Hindlimb muscle (tissue), 1 donor: ENCODE results near the gene FNBP1. TPM values are rescaled to one million over a fixed set of nuclear protein-coding genes. Genes with fewer than 3 reads are reported as not detected.
"Not testable (repeated sequence)": the region's sequence is repeated elsewhere in the genome, so short reads cannot be mapped to it uniquely, and the experiment has no call there.

Experiments used
- DNase-seq: peaks from one replicate; pipeline ENCODE4 v3.0.0-alpha.2; 2013
- polyA plus RNA-seq: library from polyadenylated mRNA; unstranded; fragments of 120-200 nt; gene quantifications from one replicate; pipeline ENCODE4 v1.2.1, GENCODE V29; 2013; ENCODE audit not compliant: insufficient read length

Gene FNBP1
- polyA plus RNA-seq, 1 donor, result 19.8 TPM

DNA sequence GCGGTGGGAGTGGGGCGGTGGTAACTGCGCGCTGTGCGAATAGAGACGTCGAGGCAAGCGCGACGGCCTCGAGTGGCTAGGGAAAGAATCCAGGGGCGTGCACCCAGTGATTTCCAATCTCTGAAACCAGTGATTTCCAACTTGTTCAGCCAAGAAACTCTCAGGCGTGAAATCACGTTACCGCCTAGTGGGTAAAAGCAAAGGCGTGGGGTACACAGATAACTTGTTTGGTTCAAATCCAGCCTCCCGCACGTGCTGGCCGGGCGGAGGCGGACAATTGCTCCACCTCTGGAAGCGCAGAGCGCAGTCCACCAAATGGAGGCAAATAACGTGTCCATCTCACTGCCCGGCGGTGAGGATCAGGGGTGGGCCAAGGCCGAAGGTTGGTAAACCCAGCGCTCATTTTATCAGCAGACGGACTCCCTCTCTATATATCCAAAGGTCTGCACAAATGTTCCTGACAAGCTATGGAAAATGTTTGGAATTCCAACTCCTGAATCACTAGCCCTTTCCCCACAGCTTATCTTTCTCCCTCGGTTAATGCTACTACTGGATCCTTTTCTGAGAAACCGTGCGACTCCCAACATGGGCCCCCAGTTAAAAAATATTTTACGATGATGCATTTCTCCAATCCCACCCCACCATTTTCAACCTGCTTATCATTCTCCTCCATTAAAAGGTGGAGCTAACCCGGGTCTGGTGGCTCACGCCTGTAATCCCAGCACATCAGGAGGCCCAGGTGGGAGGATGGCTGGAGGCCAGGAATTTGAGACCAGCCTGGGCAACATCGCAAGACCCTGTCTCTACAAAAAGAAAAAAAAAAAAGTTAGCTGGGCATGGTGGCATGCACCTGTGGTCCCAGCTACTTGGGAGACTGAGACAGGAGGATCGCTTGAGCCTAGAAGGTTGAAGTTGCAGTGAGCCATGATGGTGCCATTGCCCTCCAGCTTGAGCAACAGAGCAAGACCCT lies 950 bp upstream of the FNBP1 start:
- peak; percentile 69 for DNase-seq

DNA sequence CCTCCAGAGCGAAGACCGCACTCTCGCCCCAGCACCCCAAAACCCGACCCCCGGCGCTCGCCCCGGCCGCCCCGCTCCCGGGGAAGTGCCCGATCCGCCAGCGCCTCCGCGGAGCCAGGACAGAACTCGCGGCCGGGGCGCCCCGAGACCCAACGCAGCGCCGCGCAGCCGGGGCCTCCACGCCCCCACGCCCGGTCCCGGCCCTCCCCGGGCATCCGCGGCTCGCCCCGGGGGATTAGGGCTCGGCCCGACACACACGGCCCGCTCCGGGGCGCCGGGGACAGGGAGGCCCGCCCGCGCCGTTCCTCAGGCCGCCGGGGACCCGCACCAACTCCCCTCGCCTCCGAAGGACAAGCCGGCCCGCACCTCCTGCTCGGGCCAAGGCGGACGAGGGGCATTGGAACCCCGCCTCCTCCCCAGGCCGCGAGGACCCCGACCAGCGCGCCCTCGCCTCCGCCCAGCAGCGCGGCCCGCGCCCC lies 544 bp downstream of the FNBP1 start:
- DNase-seq, result no peak

DNA sequence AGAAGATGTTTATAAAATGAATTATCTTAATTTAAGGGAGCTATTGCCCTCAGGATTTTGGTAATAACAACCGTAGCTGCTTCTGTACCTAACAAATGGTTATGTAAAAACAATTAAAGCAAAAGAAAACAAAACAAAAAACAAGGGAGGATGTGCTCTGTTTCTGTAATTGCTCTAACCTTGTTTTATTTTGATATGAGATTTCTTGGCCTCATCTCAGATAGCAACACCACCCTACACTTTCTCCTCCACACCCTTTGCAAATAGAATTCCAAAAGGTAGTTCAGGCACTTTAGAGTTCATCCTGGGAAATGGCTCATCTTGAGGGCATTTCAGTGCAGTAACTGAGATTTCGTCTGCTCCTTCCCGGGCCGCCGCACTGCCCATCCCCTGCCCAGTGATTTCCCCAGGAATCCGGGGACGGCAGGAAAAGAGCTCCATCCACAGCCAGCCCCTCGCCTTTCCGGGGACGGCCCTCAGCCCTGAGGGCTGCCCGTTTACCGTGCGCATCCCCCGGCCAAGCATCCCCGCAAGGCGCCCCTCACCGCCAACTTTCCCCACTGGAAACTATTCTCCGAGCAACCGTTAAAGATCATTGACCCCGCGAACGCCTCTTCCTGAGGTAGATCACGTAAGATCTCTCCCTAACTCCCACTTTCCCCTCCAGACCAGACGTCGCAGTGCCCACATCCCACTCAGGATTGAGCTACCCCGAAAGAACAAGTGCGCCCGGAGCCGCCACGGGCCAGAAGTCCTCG lies 1.2 kb downstream of the FNBP1 start:
- DNase-seq, result peak; percentile 26

DNA sequence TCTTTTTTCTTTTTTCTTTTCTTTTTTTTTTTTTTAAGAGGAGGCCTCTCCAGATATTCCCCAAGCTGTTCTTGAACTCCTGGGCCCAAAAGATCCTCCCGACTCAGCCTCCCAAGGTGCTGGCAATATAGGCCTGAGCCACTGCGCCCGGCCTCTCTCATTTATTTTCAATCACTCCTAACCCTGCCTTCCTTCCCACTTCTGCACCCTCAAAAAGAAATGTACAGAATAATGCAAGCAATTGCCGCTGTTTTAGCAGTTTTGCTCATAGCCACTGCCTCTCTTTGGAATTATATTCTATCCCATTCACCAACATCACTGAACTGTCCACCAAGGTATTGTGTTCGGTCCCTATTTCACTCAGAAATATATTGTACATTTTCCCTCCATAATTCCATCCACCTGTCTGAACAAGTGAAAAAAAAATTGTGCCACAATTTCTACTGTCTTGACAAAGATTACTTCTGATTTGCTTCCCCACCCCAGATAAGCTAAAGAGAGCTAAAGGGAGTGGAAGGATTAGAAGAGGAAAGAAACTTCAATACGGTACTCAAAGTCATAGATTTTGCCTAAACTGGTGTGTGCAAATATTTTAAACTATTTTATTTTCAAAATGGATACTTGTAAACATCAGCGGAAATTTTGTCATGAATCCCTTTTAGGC lies 1.9 kb downstream of the FNBP1 start:
- DNase-seq, result no peak

DNA sequence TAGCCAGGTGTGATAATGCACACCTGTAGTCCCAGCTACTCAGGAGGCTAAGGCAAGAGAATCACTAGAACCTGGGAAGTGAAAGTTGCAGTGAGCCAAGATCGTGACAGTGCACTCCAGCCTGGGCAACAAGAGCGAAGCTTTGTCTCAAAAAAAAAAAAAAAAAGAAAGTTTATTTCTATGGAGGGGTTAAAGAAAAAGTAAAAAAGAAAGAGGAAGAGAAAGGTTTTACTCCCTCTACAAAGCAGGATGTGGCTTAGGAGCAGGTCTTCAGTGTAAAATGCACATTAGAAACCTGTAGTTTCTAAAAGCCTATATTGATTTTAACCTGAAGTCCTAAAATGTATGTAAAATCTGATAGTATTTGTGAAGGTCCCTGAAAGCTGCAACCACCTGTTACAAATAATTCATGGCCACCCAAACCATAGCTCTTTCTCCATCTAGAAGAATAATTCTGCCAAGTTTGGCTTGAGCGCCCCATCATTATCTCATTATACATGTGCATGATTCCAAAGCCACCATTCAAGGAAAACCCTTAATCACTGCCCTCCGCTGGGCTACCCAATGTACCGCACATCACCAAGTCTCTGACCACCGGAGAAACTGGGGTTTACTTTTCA lies 3.4 kb downstream of the FNBP1 start:
- DNase-seq, result no peak

DNA sequence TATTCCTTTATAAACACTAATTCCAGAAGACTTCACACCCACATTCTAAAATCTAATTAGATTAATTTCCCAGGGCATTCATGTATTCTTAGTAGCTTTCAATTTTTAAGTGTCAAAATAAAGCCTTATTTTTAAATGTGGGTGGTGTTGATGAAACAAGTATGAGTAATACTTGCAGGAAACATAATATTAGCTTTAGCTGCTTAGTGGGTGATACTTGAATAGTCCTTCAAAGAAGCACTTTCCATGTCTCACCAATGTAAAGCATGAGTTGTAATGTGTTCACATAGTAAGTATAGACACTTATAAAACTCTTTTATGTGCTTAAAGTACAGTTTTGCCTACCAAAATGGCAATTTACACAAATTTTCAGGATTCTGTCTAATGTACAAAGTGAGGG lies 6.9 kb downstream of the FNBP1 start:
- no peak for DNase-seq

DNA sequence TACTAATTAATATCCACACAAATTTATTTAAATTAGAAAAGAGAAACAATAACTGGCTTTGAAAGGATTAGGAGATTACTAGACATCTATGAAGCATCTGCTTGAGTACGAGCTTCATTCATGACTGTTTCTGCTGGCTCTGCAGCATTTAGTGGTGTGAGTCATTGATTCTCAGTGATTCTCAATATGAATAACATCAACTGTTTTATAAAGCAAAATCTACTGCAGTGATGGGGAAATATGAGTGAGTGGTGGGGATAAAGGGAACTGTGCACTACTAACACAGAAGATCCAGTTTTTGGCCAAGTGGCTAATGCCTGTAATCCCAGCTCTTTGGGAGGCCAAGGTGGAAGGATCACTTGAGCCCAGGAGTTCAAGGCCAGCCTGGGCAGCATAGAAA lies 8.4 kb downstream of the FNBP1 start:
- no peak for DNase-seq

DNA sequence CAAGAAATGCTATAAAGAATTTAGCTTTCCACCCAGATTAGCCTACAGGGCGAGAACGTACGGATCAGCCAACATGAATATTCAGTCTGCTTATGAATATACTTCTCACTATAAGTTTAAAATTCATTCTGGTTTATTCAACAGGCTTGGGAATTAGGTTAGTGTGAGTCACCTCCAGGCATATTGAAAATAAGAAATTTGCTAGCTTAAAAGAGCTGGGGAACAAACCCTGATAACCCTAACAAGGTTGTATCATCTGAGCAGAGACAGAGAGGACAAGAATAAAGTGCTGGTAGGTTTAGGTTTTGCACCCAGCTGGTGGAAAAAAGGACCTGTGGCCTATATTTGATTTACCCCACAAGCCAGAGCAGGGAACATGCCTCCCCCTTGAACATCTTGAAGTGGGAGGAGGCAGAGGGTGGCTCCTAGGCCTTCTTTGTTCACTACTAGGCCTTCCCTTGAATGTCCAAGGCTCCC lies 12.3 kb downstream of the FNBP1 start:
- DNase-seq, result no peak

DNA sequence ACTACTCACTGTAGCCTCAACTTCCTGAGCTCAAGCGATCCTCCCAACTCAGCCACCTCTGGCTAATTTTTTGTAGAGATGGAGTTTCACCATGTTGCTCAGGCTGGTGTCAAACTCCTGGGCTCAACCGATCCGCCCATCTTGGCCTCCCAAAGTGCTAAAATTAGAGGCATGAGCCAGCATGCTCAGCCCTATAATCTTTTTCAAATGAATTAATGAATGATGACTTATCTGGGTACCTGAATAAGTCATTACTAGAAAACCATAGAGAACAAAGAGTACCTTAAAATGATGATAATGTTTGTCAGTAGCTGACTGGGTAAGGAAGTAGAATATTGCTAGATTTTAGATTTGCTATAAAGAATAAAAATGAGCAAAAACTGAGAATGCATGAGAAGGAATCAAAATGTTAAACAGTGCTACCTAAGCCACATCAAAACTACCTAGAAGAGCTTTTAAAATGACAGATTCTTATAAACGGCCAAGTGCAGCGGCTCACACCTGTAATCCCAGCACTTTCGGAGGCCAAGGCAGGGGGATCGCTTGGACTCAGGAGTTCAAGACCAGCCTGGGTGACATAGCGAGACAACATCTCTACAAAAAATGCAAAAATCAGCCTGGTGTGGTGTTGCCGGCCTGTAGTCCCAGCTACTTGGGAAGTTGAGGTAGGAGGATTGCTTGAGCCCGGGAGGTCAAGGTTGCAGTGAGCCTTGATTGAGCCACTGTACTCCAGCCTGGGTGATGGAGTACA lies 13.6 kb downstream of the FNBP1 start:
- DNase-seq, result no peak

DNA sequence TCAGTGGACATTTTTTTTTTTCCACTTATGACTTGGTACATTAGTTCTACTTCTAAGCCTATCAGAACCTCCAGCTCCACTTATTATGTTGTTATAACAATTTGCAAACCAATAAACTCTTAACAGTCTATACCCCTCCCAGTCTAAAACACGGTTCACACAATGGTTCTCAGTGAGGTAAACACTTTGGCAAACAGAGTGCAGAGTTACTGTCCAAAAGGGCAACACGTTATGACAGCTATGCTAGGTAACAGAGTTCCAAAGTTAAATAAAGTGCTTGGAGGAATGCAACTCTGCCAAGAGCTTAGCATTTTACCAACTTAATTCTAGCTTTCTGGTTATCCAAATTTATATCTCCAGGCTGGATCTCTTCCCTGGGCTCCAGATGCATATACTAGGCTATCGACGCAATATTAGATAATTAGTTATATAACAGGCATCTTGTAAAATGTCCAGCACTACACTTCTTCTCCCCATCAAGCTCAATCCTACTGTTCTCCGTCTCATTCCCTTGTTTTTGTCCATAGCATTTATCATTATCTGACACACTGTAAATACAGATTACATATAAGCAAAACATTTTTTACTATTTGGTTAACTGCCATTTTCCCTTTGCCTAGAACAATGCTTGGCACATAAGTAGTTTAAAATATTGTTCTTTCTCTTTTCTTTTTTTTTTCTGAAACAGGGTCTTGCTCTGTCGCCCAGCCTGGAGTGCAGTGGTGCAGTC lies 14.3 kb downstream of the FNBP1 start:
- DNase-seq, result no peak

DNA sequence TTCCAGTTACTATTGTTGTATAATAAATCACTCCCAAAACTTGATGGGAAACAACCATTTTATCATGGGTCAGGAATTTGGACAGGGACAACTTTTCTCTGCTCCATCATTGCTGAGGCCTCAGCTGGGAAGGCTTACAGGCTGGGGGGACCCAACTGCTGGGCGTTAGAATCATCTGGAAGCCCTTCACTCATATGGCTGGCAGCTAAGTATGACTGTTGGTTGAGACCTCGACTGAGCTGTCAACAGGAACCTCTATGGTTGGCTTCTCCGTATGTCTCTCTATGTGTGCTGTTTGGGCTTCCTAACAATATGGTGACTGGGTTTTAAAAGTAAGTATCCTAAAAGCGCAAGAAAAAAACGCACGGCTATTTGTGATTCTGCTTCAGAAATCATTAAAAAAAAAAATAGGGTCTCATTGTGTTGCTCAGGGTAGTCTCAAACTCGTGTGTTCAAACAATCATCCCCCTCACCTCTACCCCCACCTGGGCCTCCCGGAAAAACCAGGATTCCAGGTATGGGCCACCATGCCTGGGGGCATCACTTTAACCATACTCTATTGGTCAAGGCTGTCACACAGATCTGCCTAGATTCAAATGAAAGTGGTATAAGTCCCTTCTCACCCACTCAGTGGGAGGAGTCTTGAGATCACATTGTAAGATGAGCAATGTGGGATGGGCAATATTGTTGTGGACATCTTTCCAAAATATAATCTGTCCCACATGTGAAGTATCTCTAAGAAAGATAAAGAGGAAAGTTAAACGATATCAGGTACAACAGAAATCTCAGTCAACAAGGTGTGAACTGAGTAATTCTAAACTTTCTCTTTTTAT lies 15.2 kb downstream of the FNBP1 start:
- DNase-seq, result no peak

DNA sequence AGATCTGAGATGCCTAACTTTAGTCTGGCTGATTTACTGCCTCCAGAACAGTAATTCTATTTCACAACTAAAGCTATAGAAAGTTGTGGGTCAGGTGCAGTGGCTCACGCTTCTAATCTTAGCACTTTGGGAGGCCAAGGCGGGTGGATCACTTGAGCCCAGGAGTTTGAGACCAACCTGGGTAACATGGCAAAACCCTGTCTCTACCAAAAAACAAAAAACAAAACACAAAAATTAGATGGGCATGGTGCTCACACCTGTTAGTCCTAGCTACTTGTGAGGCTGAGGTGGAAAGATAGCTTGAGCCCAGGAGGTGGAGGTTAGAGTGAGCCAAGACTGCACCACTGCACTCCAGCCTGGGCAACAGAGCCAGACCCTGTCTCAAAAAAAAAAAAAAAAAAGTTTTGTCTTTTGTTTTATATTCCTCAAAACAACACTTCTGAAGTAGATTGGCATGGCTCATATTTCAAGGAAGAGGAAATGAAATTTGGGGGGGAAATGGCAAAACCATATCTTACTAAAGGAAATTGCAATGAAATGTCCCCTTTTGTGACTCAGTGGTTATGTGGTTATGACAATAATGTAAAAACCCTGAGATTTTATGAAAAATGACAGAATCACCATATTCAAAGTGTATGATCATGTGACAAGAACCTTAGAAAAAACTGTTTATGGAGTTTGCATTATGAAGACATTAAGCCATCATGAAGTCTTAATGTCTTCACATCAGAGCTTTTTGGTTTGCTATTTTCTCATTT lies 16.2 kb downstream of the FNBP1 start:
- DNase-seq, result no peak

DNA sequence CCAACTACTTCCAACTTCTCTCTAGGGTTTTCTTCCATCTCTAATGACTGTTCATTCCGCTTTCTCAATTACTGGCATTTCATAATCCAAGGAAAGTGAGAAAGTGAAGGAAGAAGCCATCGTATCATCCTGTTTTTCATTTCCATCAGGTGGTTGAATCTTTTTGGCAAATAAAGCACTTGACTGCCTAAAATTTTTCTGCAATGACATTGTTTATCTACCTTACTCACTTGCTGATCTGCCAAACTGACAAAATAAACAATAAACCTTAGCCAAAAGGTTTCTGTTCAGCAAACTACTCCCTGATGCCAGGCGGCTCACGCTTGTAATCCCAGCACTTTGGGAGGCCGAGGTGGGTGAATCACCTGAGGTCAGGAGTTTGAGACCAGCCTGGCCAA lies 18.4 kb downstream of the FNBP1 start:
- no peak for DNase-seq

DNA sequence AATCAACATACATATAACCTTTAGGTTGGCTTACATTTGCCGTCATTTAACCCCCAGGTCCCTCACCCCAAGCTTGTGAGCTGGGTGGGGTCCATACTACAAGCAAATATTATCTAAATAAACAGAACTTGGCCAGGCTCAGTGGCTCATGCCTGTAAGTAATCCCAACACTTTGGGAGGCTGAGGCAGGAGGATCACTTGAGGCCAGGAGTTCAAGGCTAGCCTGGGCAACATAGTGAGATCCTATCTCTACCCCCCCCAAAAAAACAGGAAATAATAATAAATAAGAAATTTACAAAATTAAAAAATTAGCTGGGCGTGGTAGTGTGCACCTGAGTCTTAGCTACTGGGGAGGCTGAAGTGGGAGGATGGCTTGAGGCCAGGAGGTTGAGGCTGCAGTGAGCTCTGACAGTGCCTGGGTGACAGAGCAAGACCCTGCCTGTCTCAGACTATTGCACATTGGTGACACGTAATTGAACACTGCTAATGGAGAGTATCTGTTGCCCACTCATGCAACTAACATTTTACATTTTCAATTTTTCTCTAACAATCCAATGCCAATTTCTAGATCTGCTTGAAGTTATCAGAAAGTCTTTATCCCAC lies 18.9 kb downstream of the FNBP1 start:
- DNase-seq, result no peak

DNA sequence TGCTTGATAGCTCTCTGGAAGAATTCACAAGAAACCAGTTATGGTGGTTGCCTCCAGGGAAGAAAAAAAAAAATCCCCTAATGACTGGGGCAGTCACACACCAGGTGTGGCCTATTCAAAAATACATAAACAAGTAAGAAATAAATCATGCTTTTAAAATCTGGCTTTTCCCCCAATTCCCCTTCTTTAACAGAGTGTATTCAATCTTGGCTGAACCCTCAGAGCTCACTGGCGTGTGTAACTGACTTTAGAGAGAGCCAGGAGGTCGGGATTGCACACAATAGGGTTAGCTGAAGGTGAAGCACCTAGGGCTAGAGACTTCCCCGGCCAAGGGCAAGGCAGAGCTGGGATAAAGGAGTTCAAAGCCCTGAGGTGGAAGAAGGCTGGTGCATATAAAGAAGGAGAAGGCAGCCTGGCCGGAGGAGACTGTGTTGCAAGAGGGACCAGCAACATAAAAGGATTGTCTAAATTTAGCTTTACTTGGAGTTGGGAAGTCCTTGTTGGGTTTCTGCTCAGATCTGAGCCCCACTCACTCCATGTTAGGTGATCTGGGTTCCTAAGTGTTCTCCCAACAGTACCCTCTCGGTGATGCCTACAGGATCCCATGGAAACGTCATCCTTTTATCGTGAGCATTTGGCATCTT lies 19.7 kb downstream of the FNBP1 start:
- DNase-seq, result no peak

DNA sequence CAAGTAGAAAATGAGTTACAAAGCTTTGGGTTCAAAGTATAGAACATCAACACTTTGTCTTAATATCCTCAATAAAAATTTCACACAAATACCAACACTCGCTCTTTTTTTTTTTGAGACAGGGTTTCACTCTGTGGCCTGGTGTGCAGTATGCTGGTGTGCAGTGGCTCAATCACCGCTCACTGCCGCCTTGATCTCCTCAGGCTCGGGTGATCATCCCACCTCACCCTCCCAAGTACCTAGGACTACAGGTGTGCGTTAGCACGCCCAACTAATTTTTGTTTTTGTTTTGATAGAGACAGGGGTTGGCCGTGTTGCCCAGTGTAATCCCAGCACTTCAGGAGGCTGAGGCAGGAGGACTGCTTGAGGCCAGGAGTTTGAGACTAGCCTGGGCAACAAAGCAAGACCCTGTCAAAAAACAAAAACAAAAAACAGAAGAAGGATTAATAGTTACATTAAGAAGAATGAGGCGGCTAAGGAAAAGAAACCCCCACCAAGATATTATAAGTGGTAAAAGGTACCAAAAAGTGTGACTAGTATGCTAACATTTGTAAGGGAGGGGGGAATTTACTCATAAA lies 20.3 kb downstream of the FNBP1 start:
- DNase-seq, result no peak

DNA sequence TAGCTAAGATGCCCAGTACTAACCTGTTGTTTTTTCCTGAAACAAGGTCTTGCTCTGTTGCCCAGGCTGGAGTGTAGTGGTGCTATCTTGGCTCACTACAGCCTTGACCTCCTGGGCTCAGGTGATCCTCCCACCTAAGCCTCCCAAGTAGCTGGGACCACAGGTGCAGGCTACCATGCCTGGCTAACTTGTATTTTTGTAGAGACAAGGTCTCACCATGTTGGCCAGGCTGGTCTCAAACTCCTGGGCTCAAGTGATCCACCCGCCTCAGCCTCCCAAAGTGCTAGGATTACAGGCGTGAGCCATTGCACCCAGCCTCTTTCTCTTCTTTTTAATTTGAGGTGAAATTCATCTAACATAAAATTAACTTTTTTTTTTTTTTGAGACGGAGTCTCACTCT lies 21.1 kb downstream of the FNBP1 start:
- not testable (repeated sequence) for DNase-seq

DNA sequence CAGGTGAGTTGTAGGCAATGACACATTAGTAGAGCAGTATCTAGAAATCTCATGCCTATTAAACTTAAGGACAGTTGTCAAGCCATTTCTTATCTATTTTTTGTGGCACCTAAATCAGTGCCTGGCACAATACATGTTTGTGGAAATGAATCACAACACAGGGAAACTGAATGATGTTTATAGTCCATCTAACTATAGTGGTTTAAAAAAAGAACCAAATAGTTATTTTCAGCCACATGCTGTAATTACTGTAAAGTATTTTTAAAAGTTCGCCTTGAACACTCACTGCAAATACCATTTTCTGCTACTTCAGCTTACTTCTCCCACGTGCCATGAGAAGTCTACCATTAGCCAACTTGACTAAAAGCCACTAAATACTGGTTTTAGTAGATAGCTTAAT lies 21.9 kb downstream of the FNBP1 start:
- no peak for DNase-seq
